ENCODE data around the gene KDM6A. TPM values are rescaled to one million over a fixed set of nuclear protein-coding genes. Genes with fewer than 3 reads are reported as not detected.

KDM6A gene
- total and polyA plus RNA-seq, 2 donors (not counting 3 experiments of a cell fraction or from before 2014, with no cell fraction given), result 9.0 to 20.6 TPM

DNA sequence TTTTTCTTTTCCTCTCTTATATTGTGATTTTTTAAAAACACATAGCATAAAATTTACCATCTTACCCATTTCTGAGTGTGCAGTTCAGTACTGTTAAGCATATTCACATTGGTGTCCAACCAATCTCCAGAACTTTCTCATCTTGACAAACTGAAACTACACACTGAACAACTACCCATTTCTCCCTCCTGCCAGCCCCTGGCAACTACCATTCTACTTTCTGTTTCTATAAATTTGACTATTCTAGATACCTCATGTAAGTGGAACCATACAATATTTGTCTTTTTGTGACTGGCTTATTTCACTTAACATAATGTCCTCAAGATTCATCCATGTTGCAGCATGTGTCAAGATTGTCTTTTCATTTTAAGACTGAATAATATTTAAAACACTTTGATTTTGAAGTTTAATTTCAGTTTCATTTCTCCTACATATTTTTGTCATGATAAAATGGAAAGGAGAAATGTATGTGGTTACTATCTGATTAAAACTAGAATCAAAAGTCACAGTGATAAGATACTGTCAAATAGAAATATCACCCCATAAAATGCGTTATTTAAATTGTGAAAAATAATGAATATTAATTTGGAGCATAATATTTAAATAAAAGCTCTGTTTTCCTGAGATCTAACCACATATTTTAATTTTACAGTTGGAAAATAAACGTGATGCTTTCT lies 204.9 kb downstream of the KDM6A start:
- DNase-seq (ENCODE audit: low read depth, low spot score) (no peak), FAIRE-seq (no peak)
- Histone ChIP-seq H3K27ac (ENCODE audit: insufficient read depth, low read depth, low read length) (no peak overlapping the region), H2AFZ (ENCODE audit: low read depth, low read length) (no peak overlapping the region), H3K4me2 (ENCODE audit: insufficient read depth, low read length) (no peak overlapping the region), H3K9ac (replicated peaks; ENCODE audit: extremely low read depth, insufficient read depth, low read length) (no peak overlapping the region), H3K27me3 (ENCODE audit: control insufficient read depth in 2 of 2, insufficient read depth in 2 of 2, low read length in 2 of 2) (no peaks in the 10 kb centered on the region), H3K4me3 (replicated peaks in 1 of 3; ENCODE audit: insufficient read depth in 1 of 3, low read depth in 1 of 3, low read length in 3 of 3) (no peak overlapping the region), H3K36me3 (ENCODE audit: control insufficient read depth in 2 of 2, extremely low read depth in 1 of 2, insufficient read depth in 2 of 2, low read length in 2 of 2) (no peaks in the 10 kb centered on the region), H3K9me1 (replicated peaks; ENCODE audit: control insufficient read depth, extremely low read depth, insufficient read depth, low read length) (no peaks in the 10 kb centered on the region), H3K79me2 (ENCODE audit: control insufficient read depth, insufficient read depth, low read length) (no peaks in the 10 kb centered on the region), H3K4me1 (ENCODE audit: control insufficient read depth, extremely low read depth, insufficient read depth, low read length) (no peaks in the 10 kb centered on the region), H4K20me1 (replicated peaks; ENCODE audit: control insufficient read depth, extremely low read depth, insufficient read depth, low read length) (no peaks in the 10 kb centered on the region), H3K9me3 (replicated peaks; ENCODE audit: control insufficient read depth, insufficient read depth, low read length) (no peaks in the 10 kb centered on the region)
- dilution Hi-C loops (cut with MboI; ENCODE audit: extremely low pct_ligation_motif_present, low sequenced_read_pairs), result no loop called here
- intact Hi-C loops (cut with micrococcal nuclease), result no loop called here
- TF ChIP-seq EZH2 (IDR thresholded peaks at IDR 0.05; ENCODE audit: borderline replicate concordance, low read depth, low read length, severe bottlenecking), result no peak
- no peak for TF ChIP-seq FOS (IDR thresholded peaks at IDR 0.05; ENCODE audit: borderline replicate concordance, insufficient read depth, low read length)
- no peak for TF ChIP-seq MYC (IDR thresholded peaks at IDR 0.05; ENCODE audit: low read depth, low read length)
- no peak for TF ChIP-seq GATA2 (IDR thresholded peaks at IDR 0.05; ENCODE audit: insufficient read depth, insufficient read length, low read depth, low read length)
- TF ChIP-seq CTCF (IDR thresholded peaks at IDR 0.05; ENCODE audit: extremely low read depth in 1 of 2, insufficient read depth in 1 of 2, low read depth in 1 of 2, low read length in 2 of 2), result no peak
- TF ChIP-seq MAX (IDR thresholded peaks at IDR 0.05; ENCODE audit: insufficient read depth, insufficient read length), result no peak
- TF ChIP-seq POLR2A (IDR thresholded peaks at IDR 0.05; ENCODE audit: low read depth, low read length), result no peak
- TF ChIP-seq JUN (IDR thresholded peaks at IDR 0.05; ENCODE audit: borderline replicate concordance, insufficient read depth, insufficient read length, low read depth), result no peak
- no peak for TF ChIP-seq POLR2AphosphoS5 (IDR thresholded peaks at IDR 0.05; ENCODE audit: insufficient read depth, low read depth, low read length)
- POLR2A ChIA-PET, result no interaction called here
- CTCF ChIA-PET, result no interaction called here
- no TSS peak for BruUV-seq (replicated peaks)
